Measurements from ENCODE around the gene CCDC86.

GRCh38 chr11:60840470-60841430 is 1.2 kb upstream of the CCDC86 start:
- TF ChIP-seq CTCF (IDR thresholded peaks at IDR 0.05), result no peak
- no peak for TF ChIP-seq EP300 (IDR thresholded peaks at IDR 0.05)
- no peak for TF ChIP-seq POLR2A (IDR thresholded peaks at IDR 0.05)
- no peak for TF ChIP-seq POLR2AphosphoS5 (IDR thresholded peaks at IDR 0.05)
